GM10248 (cell line): ENCODE results near the gene KCNK7.
"Not testable (repeated sequence)": the region's sequence is repeated elsewhere in the genome, so short reads cannot be mapped to it uniquely, and the experiment has no call there.

ENCODE experiments used
- CTCF ChIA-PET: fragments of 300-600 bp; sonication (Branson Sonifier 250); formaldehyde crosslinking; extraction: SDS; loops from one replicate; lab custom pipeline; 2021; ENCODE audit warnings: antibody characterized with exemption; lab: Yijun Ruan, JAX
- POLR2A ChIA-PET: fragments of 350-650 bp; sonication (Branson Sonifier 250); formaldehyde crosslinking; extraction: SDS; loops from one replicate; lab custom pipeline; 2020; ENCODE audit warnings: antibody characterized with exemption; lab: Yijun Ruan, JAX
- DNase-seq: peaks from one replicate; pipeline ENCODE4 v3.0.0; 2012; ENCODE audit errors: extremely low spot score
- TF ChIP-seq, protein P1 (sequence below): IDR thresholded peaks from 2 replicates; pipeline ENCODE4 v1.5.1; 2012; ENCODE audit warnings: mild to moderate bottlenecking, low read depth; ENCODE audit errors: extremely low read depth, missing control alignments, control extremely low read depth

The KCNK7 gene

DNA sequence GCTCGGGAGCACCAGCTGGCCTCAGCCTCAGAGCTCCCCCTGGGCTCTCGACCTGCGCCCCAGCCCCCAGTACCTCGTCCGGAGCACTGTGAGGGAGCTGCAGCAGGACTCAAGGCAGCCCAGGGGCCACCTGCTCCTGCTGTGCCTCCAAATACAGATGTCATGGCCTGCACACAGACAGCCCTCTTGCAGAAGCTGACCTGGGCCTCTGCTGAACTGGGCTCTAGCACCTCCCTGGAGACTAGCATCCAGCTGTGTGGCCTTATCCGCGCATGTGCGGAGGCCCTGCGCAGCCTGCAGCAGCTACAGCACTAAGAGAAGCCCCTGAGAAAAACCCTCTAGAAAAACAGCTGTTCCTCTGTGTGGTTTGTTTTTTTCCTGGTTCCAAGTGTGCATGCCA is 24.2 kb downstream of the KCNK7 start:
- ChIA-PET CTCF (interaction anchor here (0.9 to 4.8 kb wide), 13 partner anchors 10 to 289 kb away, joined by 3 to 67 read pairs (median 3); partner anchors contain the start of genes CDC42EP2, LTBP3 and MUS81), POLR2A (no interaction called here)
- DNase-seq, result no peak
- TF ChIP-seq, protein P1, sequence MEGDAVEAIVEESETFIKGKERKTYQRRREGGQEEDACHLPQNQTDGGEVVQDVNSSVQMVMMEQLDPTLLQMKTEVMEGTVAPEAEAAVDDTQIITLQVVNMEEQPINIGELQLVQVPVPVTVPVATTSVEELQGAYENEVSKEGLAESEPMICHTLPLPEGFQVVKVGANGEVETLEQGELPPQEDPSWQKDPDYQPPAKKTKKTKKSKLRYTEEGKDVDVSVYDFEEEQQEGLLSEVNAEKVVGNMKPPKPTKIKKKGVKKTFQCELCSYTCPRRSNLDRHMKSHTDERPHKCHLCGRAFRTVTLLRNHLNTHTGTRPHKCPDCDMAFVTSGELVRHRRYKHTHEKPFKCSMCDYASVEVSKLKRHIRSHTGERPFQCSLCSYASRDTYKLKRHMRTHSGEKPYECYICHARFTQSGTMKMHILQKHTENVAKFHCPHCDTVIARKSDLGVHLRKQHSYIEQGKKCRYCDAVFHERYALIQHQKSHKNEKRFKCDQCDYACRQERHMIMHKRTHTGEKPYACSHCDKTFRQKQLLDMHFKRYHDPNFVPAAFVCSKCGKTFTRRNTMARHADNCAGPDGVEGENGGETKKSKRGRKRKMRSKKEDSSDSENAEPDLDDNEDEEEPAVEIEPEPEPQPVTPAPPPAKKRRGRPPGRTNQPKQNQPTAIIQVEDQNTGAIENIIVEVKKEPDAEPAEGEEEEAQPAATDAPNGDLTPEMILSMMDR, result no peak

DNA sequence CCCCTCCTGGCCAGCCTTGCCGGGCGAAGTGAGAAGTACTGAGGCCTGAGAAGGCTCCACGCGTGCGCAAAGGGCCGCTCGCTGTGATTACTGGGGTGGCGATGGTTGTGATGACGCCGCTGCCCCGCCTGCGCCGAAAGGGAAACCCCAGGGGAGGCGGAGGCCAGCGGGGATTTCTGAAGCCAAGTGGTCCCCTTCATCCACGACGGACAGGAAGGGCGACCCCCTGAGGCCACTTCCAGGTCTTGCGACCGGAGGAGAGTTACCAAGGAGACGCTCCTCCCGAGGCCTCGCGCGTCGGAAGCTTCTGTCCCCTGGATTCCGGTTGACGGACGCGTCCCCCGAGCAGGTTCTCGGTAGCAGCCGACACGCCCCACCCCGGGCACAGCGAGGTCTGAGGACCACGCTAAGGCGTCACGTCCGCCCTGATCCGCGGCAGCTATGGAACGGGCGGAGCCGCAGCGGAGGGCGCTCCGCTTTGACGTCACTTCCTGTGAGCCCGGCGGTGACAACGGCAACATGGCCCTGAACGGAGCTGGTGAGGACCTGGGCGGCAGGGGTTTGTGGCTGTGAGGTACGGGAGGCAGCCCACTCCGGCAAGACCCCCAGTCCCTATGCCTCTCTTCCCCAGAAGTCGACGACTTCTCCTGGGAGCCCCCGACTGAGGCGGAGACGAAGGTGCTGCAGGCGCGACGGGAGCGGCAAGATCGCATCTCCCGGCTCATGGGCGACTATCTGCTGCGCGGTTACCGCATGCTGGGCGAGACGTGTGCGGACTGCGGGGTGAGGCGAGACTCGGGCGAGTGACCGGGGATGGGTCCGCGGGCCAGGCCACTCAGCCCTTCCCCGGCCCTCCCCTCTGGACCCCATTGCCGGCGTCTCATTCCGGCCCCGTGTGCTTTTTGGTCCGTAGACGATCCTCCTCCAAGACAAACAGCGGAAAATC is 25.4 kb downstream of the KCNK7 start, which contains the start of gene ZNRD2:
Gene ZNRD2, plus strand, starts transcription at position 505 of the 946 bp plus-strand sequence. Its CDS starts 15 bp downstream, at position 520.
- ChIA-PET POLR2A (interaction anchor here (0.6 to 1.4 kb wide), 5 partner anchors 18 to 152 kb away, joined by 4 to 9 read pairs (median 5); partner anchors contain the start of genes MALAT1 and NEAT1), CTCF (interaction anchor here (0.9 to 4.8 kb wide), 10 partner anchors 10 to 290 kb away, joined by 3 to 67 read pairs (median 9); partner anchors contain the start of genes LTBP3 and SIPA1)
- DNase-seq, result peak; percentile 96
- TF ChIP-seq, protein P1, result peak; percentile 69

- TF ChIP-seq, protein P1, result no peak
- POLR2A ChIA-PET, result interaction anchor here (0.7 to 1.4 kb wide), 4 partner anchors 19 to 152 kb away, joined by 4 to 9 read pairs (median 6); partner anchors contain the start of gene MALAT1
- CTCF ChIA-PET, result interaction anchor here (1.0 to 4.8 kb wide), 10 partner anchors 9 to 290 kb away, joined by 3 to 67 read pairs (median 10); partner anchors contain the start of genes LTBP3 and SIPA1
- no peak for DNase-seq
Observed at GRCh38 chr11:65569164-65569972, 26.2 kb downstream of the KCNK7 start.

DNA sequence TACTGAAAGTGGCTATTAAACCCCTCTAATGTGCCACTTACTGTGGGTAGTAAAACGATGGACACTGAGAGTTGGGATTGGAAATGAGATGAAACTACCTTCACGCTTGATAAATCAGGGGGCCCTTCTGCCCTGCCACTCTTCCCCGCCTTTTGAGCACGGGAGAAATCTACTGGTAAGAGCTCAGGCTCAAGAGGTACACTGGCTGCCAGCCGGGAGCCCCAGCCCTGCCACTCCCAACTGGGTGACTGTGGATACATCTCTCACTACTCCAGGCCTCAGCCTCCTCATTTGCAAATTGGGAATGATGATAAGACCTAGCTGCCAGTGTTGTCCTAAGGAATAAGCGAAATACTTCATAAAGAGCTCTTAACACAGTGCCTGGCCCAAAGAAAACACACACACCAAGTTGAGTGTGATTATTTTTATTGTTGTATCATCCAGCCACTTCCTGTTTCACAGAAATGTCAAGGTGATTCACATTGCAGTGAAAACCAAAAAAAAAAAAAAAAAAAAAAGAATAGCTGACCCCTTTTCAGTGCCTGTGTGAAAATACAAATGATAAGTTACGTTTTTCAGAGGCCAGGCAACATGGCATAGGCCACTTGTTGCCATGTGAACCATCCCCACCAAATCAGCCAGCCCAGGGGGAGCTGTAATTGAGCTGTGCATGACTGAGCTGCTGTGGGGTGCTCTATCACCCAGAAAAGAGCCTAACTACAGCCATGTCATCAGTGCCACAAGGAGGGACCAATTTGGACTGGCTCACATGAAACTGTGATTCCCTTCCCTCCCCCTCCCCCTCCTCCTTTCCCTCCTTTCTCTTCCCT is 29.8 kb downstream of the KCNK7 start:
- CTCF ChIA-PET, result interaction anchor here (1.3 to 9.4 kb wide), 7 partner anchors 9 to 49 kb away, joined by 3 to 86 read pairs (median 10); partner anchors contain the start of genes EHBP1L1 and PCNX3
- TF ChIP-seq, protein P1, result no peak

DNA sequence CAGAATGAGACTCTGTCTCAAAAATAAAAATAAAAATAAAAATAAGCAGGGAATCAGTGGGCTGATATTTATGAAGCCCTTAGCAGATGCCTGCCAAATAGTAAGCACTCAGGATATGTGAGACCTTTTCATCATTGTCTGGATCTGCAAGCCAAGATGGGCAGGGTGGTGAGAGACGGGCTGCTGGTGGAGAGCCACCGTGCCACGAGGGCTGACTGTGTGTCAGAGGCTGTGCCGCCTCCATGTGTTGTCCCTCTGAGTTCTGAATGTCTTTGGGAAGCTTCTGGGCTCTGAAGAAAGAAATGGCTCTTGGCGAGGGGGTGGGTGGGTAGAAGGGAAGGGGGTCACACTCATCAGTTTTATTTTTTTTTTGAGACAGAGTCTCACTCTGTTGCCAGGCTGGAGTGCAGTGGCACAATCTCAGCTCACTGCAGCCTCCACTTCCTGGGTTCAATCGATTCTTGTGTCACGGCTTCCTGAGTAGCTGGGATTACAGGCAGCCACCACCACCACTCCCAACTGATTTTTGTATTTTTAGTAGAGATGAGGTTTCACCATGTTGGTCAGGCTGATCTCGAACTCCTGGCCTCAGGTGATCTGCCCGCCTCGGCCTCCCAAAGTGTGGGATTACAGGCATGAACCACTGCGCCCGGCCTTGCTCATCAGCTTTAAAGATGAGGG is 30.6 kb downstream of the KCNK7 start:
- DNase-seq, result not testable (repeated sequence)
- CTCF ChIA-PET, result interaction anchor here (1.6 to 9.4 kb wide), 6 partner anchors 8 to 29 kb away, joined by 5 to 86 read pairs (median 11); partner anchors contain the start of gene EHBP1L1
- POLR2A ChIA-PET, result interaction anchor here (0.6 kb wide), 1 partner anchor 24 kb away, joined by 4 read pairs; no protein-coding TSS in a partner anchor

More for the DNA sequence above, 29.8 kb downstream of the KCNK7 start:
- POLR2A ChIA-PET, result interaction anchor here (0.6 to 1.4 kb wide), 4 partner anchors 57 to 263 kb away, joined by 3 to 5 read pairs (median 4); no protein-coding TSS in a partner anchor
- DNase-seq, result no peak
